NCI-H1092 treated with DMSO at 0.1 percent for 48 hours (cell line): ENCODE data around the gene ARID2.

ENCODE experiments used
- DNase-seq: peaks from one replicate; lab custom pipeline; 2025; lab: John Stamatoyannopoulos, UW

Gene ARID2, protein sequence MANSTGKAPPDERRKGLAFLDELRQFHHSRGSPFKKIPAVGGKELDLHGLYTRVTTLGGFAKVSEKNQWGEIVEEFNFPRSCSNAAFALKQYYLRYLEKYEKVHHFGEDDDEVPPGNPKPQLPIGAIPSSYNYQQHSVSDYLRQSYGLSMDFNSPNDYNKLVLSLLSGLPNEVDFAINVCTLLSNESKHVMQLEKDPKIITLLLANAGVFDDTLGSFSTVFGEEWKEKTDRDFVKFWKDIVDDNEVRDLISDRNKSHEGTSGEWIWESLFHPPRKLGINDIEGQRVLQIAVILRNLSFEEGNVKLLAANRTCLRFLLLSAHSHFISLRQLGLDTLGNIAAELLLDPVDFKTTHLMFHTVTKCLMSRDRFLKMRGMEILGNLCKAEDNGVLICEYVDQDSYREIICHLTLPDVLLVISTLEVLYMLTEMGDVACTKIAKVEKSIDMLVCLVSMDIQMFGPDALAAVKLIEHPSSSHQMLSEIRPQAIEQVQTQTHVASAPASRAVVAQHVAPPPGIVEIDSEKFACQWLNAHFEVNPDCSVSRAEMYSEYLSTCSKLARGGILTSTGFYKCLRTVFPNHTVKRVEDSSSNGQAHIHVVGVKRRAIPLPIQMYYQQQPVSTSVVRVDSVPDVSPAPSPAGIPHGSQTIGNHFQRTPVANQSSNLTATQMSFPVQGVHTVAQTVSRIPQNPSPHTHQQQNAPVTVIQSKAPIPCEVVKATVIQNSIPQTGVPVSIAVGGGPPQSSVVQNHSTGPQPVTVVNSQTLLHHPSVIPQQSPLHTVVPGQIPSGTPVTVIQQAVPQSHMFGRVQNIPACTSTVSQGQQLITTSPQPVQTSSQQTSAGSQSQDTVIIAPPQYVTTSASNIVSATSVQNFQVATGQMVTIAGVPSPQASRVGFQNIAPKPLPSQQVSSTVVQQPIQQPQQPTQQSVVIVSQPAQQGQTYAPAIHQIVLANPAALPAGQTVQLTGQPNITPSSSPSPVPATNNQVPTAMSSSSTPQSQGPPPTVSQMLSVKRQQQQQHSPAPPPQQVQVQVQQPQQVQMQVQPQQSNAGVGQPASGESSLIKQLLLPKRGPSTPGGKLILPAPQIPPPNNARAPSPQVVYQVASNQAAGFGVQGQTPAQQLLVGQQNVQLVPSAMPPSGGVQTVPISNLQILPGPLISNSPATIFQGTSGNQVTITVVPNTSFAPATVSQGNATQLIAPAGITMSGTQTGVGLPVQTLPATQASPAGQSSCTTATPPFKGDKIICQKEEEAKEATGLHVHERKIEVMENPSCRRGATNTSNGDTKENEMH (N-terminal part only)

DNA sequence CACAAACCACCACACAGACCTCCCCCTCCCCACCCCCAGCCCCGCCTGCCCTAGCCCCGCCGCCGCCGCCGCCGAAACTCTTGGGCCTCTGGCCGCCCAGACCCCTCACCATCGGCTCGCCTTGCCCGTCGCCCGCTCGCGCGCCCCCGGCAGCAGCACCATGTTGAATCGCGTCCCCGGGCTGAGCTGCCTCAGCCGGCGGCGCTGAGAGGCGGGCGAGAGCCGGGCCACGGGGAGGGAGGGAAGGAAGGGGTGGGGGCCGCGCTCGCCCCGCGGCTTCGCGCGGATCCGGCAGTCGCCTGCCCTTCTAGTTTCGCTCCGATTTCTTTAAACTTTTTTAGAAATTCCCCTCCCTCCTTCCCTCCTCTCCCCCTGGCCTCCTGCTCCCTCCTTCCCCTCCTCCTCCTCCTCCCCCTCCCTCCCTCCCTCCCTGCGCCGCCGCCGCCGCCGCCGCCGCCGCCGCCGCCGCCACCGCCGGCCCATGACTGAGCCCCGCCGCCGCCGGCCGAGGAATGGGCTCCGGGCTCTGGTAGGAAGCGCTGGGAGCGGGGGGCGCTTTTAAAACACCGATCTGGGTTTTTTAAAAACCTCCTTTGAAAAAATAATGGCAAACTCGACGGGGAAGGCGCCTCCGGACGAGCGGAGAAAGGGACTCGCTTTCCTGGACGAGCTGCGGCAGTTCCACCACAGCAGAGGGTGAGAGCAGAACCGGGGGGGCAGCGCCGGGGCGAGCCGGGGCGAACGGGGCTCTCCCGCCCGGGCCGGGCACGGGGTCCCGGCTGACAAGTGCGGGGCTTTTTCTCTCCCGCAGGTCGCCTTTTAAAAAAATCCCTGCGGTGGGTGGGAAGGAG, at the start of gene ARID2:
Gene ARID2 (plus strand): TSS at position 474 of the 851 bp plus-strand sequence. CDS start 131 bp downstream, at position 605.
- peak; percentile 91 for DNase-seq

DNA sequence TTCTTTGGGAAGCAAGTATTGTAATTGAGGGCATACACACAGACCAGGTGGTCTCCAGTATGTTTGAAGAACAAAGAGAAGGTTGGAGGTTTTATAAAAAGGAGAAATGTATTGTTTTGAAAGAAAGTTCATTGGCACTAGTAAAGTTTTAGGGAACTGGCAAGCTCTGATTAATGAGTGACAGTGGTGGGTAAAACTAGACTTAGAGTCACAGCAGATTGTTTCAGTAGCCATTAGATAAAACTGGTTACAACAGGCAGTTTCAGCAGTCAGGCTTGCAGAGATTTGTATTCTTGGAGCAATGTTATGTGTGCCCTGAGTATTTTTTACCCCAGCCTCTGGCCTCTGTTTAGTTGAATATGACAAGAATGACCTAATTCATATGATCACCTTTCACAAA, 49.1 kb upstream of the ARID2 start:
- DNase-seq: no peak

DNA sequence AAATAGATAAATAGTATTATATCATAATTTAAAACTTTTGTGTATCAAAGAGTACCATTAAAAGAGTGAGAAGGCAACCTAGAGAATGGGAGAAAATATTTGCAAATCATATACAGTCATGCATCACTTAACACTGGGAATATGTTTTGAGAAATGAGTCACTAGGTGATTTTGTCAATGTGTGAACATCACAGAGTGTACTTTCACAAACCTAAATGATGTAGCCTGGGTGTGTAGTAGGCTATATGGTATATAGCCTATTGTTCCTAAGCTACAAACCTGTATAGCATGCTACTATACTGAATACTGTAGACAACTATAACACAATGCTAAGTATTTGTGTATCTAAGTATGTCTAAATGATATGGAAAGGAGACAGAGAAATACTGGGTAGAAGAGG, 48.0 kb upstream of the ARID2 start:
- no peak for DNase-seq

DNA sequence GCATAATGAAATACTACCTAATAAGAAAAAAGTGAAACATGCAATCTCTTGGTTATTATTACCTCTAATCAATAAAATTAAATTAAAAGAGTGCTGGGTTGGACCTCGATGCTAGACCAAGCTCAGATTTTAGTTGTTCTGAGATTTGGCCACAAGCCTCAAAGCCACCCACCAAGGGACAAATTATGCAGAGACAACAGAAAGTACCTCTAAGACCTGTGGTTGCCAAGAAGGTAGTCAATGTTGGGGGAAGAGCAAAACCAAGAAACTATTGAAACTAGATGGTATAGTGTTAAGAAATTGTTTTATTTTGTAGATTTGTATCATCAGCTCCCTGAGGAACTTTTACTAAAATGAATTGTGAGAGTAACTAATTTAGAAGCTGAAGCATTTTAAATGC, 43.8 kb upstream of the ARID2 start:
- no peak for DNase-seq

DNA sequence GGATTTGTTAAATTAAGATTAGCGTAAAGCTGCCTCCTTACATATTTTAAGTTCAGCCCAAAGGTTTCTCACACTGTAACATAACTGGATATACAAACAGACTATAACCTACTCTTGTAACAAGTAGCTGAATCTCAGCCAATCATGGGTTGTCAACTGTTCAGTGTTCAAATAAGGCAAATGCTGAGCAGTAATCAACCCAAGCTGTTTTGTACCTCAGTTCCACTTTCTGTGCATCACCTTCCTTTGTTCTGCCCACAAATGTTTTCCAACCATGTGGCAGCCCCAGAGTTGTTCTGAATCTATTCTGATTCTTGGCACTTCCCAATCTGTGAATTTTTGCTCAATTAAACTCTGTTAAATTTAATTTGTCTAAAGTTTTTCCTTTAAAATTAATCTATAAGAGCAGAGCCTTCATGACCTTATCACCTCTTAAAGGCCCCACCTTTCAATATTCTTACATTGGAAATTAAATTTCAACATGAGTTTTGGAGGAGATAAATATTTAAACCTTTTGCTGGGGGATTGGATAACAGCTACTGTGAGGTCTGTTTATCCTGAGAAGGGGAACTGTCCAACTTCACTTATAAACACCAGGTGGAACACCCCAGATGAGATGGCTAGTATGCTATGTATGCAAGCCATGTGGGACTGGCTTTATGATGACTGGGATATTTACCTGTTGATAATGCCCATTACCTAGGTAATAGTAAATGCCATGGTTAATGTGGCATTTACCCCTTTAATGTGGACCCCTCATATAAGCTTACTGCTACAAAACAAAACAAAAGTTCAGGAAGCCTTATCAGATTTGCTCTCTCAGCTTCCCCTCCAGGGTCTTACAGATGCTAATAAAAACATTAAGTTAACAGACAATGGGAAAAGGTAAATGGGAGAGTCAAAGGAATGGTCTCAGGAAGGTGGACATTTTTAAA, 42.2 kb upstream of the ARID2 start:
- DNase-seq: no peak

DNA sequence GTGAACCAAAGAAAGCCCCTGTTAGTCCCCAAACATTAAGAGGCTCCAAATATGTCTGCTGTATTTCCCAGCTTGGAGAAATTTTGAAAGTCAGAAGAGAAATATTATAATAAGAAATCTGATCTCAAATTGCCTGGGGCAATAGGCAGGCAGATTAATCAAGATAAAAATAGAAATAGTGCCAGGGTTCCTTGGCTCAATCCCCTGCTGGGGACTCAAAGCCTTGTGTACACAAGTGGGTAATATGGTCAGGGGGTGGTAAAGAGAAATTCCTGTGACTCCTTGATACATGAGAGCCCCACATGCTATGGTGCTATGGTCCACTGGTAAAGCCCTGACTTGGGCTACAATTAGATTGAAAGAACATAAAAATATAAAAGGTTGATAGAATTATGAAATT, 41.3 kb upstream of the ARID2 start:
- DNase-seq: peak; percentile 20

DNA sequence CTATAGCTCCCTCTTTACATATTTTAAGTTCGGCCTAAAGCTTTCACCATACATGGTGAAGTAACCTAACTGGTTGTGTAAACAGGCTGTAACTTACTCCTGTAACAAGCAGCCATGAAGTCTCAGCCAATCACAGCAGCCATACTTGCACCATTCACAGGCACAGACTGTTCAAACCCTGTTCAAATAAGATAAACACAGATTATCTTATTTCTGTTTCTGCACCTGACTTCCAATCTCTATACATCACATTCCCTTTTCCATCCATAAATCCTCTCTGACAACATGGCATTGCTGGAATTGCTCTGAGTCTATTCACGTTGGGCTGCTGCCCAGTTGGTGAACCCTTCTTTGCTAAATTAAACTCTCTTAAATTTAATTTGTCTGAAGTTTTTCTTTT, 34.5 kb upstream of the ARID2 start:
- no peak for DNase-seq

DNA sequence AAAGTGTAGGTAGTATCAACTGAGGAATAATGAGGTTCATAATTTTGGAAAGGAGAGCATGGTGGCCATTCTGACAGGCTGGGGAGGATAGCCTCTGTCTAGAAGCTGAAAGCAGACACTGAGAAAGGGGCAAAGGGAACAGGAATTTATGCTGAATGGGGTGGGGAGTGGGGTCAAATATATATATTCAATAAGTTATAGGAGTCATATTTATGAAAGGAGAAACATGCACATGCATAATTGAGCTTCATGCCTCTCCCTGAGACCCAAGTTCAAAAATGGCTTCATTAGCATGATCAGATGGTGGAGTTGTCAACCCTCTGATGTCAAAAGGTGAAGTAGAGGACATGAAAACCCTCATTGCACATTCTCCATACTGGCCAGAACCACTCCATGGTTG, 33.9 kb upstream of the ARID2 start:
- no peak for DNase-seq

DNA sequence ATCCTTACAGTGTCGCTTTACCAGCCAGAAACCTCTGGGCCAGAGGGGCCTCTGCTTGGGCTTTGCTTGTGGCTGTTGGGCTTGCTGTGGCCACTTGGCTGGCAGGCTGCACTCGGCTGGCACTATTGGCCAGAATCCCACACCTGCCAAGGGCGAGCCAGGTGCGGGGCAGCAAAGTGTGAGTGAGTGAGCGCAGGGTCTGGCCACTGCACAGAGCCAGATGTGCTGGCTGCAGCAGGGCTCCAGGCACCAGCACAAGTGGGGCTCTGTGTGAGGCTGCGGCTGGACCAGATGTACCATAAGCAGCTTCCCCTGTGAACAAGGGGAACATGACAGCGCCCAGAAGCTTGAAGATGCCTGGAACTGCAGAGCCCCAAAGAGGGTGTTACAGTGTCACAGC, 33.5 kb upstream of the ARID2 start:
- DNase-seq: no peak

DNA sequence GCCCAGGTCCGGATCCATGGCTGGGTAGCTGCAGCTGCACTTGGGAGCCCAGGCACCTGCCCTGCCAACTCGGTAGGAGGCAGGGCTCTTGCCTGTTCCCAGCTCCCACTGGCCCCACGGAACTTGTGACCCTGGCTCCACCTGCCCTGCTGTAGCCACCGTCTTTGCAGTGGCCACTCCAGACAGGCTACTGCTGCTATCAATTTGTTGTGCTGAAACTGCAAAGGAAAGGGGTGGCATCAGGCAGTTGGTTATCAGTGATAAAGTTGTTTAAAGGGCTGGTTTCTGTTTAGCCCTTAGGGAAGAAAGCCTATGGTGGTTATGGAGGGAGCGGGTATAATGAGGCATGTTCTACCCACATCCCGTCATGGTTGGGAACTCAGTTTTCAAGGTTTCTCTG, 32.1 kb upstream of the ARID2 start:
- DNase-seq: no peak

DNA sequence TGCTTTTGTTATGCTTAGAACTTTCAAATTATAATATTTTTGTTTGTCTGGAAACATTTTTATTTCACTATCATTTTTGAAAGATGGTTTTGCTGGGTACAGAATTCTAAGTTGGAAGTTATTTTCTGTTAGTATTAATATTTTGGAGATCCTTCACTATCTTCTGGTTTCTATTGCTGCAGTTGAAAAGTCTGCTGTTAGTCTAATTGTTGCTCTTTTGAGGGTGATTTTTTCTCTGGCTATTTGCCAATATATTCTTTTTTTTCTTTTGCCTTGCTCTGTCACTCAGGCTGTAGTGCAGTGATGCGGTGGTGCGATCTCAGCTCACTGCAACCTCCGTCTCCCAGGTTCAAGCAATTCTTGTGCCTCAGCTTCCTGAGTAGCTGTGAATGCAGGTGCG, 28.2 kb upstream of the ARID2 start:
- DNase-seq: no peak

DNA sequence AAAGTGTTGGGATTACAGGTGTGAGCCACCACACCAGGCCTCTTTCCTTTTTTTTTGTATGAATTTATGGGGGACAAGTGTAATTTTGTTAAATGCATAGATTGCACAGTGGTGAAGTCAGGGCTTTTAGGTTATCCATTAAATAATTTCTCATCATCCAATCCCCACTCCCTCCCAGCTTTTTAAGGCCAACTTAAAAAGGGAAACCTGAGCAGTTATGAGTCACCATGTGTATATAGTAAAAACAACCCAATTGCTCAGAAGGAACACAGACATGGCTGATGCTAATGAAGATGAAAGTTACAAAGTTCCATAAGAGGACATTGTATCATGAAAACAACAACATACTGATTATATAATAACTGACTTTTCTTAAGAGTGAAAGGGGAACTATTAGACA, 25.6 kb upstream of the ARID2 start:
- DNase-seq: no peak

DNA sequence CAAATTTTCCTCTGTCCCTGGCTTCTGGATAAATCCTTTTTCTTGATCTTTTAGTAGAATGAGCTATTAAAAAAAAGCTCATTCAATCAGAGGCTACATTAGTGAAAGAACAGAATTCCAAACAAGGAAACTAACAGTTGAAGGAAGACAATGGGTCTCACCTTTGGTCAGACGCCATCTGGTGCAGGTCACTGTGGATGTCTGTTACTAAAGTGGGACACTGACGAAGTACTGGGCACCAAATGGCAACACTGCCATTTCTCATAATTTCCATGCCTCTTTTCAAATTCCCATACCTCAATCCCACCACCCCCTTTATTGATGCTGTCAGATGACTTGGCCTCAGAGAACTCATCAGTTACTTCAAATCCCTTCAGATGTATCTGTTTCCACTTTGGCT, 24.5 kb upstream of the ARID2 start:
- DNase-seq: no peak

DNA sequence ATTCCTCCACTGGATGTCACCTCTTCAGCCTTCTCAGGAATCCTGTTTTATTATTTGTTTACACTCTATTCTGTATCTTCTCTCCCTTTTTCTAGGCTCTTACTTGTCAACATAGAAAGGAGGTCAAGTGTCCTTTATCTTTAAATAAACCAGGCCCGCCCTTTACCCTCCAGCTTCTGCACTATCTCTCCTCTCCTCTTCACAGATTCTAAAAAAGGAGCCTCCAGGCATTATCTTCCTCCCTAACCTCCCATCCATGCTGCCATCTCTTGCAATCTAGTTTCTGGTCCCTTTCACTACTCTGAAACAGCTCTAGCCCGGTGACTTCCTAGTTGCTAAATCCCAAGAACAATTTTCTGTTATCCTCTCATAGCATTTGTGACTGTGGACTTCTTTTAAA, 24.1 kb upstream of the ARID2 start:
- DNase-seq: no peak

DNA sequence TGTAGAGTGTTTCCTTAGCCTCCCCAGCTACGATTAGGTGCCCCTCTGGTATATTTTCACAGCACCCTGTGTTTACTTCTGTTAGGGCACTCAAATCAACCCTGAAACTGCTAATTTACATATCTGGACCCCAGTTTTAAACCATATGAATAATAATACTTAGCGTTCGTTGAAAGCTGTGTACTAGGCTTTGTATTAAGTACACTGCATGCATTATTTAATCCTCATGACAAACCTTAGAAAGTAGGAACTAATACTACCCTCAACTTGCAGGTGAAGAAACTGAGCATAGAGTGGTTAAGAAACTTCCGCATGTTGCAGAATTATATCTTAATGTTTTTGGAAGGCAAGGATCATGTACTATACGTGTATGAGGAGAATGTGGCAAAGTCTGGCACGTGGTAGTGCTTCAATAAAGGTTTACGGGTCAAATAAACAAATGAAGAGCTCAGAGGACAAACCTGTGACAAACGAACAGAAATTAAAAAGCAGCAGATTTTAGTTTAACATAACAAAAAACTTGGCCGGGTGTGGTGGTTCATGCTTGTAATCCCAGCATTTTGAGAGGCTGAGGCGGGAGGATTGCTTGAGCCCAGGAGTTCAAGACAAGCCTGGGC, 22.2 kb upstream of the ARID2 start:
- no peak for DNase-seq

DNA sequence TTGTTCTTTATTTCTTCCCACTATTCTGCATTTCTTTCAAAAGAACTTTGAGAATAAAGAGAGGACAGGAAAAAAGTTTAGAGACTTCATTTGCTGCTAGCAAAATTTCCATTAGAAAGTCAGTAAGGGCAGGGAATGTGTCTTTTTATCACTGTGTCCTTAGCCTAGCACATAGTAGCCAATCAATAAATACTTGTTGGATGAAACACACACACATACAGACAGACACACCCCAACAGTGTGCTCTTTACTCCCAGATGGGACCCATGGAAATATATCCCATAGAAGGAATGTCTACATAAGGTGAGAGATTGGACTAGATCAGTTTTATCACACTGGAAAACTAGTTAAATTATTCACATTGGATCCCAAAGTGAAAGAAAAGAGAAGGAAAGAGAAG, 21.1 kb upstream of the ARID2 start:
- DNase-seq: no peak

DNA sequence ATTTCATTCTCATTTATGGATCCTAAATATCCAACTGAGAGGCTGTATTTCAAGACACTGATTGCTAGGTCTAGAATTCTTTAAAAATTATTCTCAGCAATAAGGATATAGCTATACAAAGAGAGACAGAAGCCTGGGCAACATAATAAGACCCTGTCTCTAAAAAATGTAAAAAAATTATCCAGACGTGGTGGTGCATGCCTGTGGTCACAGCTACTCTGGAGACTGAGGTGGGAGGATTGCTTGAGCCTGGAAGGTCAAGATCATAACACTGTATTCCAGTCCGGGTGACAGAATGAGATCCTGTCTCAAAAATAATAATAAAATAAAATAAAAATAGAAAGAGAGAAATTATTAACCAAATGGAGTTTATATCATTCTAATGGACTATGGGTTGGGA, 20.6 kb upstream of the ARID2 start:
- DNase-seq: no peak

DNA sequence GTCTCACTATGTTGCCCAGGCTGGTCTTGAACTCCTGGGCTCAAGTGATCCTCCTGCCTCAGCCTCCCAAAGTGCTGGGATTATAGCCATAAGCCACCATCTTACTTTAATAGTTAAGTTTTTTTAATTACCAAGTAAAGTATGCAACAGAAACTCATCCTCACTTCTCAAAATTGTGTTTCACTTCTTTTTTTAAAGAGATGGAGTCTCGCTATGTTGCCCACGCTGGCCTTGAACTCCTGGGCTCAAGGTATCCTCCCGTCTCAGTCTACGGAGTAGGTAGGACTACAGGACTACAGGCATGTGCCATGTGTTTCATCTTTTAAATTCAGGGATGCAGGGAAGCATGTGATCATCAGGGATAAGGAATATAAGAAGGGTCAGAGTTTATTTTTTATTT, 17.2 kb upstream of the ARID2 start:
- DNase-seq: no peak

DNA sequence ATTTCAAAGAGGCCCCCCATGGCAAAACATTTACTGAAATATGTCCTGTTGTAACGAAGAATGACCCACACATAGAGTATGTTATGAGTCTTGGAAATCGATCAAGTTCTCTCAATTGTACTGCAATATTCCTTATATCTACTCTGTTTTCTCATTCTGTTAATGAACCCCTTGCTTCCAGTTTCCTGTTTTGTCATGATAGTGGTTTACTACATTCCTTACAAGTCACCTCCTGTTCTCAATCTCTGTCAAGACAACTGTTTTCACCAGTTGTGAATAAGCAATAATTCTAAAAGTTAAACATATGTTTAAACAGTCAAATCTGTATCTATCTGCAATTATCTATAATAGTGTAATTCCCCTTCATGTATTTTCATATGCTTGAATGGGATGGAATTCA, 16.4 kb upstream of the ARID2 start:
- no peak for DNase-seq

DNA sequence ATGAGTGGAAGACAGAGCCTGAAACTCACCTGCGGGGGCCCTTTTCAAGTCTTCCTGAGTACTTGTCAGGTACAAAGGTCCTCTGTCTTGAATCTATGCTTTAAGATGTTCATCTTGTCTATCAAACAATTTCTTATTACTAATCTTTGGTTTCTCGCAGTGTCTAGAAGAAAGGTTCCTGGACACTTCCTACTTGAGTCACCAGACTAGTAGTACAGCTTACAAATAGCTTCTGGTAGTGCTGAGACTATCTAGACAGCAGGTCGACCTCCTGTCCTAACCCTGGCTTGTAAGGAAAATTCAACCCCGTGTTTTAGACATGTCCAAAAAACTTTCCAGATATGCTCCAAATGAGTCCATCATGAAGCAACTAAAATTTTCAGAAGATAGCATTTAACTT, 11.2 kb upstream of the ARID2 start:
- DNase-seq: no peak
